SW480 (cell line): ENCODE data around the gene CDH1.

Experiments used
- DNase-seq: peaks from one replicate; pipeline ENCODE4 v3.0.0-alpha.2; 2016; ENCODE audit warnings: low spot score

The CDH1 gene

GRCh38 chr16:68857479-68857878 is 120.4 kb downstream of the CDH1 start:
- no peak for DNase-seq

GRCh38 chr16:68859828-68860227 is 122.7 kb downstream of the CDH1 start:
- no peak for DNase-seq

GRCh38 chr16:68860978-68861892 is 124.1 kb downstream of the CDH1 start:
- no peak for DNase-seq

- no peak for DNase-seq
Measured at GRCh38 chr16:68866933-68867332, 129.8 kb downstream of the CDH1 start.

GRCh38 chr16:68869492-68870088 is 132.5 kb downstream of the CDH1 start:
- no peak for DNase-seq

GRCh38 chr16:68873635-68874471 is 136.8 kb downstream of the CDH1 start:
- peak; percentile 3 for DNase-seq

- DNase-seq: no peak
Measured at GRCh38 chr16:68875871-68876270, 138.8 kb downstream of the CDH1 start.

- no peak for DNase-seq
Measured at GRCh38 chr16:68883685-68884084, 146.6 kb downstream of the CDH1 start.

GRCh38 chr16:68884401-68884800 is 147.3 kb downstream of the CDH1 start:
- DNase-seq: no peak
